ENCODE measurements around the gene PTX4. TPM values are rescaled to one million over a fixed set of nuclear protein-coding genes. Genes with fewer than 3 reads are reported as not detected.

Gene PTX4
- polyA plus RNA-seq, 3 donors = 0.19 TPM; not detected in 2

DNA sequence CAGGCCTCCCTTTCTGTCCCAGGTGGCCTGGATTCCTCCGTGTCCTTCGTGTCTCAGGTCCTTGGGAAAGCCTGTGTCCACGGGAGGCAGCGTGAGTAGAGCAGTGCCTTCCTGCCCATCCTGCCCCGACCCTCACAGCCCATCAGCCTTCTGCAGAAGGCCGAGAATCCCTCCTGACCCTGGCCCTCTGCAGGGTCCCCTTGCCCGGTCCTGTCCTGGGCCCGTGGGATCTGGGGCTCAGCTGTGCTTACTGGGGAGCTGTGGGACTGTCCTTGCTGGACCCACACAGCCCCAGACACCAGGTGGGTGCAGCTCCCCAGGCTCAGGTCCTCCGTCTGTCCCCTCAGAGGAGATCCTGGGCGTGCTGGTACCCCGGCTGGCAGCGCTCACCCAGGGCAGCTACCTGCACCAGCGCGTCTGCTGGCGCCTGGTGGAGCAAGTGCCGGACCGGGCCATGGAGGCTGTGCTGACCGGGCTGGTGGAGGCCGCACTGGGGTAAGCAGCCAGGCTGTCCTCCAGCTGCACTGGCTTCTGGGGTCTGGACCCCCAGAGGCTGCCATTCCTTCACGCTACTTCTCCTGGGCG is 8.4 kb upstream of the PTX4 start:
- Histone ChIP-seq H3K36me3 (replicated peaks in 1 of 2; ENCODE audit: control insufficient read depth in 1 of 2, insufficient read depth in 2 of 2, low read length in 2 of 2) (peaks cover 68 to 76% of the 10 kb centered on the region in 2 donors), H3K27me3 (ENCODE audit: control insufficient read depth in 2 of 2, insufficient read depth in 2 of 2, low read length in 2 of 2) (no peaks in the 10 kb centered on the region), H4K20me1 (ENCODE audit: insufficient read depth, low read length) (no peaks in the 10 kb centered on the region), H3K27ac (ENCODE audit: low read depth in 1 of 2, low read length in 2 of 2) (no peak overlapping the region), H2AFZ (ENCODE audit: insufficient read depth, low read depth, low read length, poor library complexity, severe bottlenecking) (no peak overlapping the region), H3K4me3 (replicated peaks in 1 of 3; ENCODE audit: low read depth in 2 of 3, low read length in 3 of 3) (no peak overlapping the region), H3K4me1 (ENCODE audit: control insufficient read depth in 1 of 2, insufficient read depth in 2 of 2, low read length in 2 of 2) (peaks cover 22 to 26% of the 10 kb centered on the region in 2 donors), H3K4me2 (replicated peaks; ENCODE audit: extremely low read depth, low read length, poor library complexity, severe bottlenecking) (no peak overlapping the region), H3K79me2 (ENCODE audit: insufficient read depth, low read length) (peaks cover 20% of the 10 kb centered on the region), H3K9me3 (replicated peaks in 1 of 2; ENCODE audit: control insufficient read depth in 1 of 2, insufficient read depth in 1 of 2, low read length in 2 of 2) (no peaks in the 10 kb centered on the region), H3K9ac (ENCODE audit: insufficient read depth, low read length, poor library complexity, severe bottlenecking) (no peak overlapping the region)
- H3K9me3 Mint-ChIP-seq = peaks cover 0 to 2% (median 0%) of the 10 kb centered on the region in 7 donors
- TF ChIP-seq, protein P1, sequence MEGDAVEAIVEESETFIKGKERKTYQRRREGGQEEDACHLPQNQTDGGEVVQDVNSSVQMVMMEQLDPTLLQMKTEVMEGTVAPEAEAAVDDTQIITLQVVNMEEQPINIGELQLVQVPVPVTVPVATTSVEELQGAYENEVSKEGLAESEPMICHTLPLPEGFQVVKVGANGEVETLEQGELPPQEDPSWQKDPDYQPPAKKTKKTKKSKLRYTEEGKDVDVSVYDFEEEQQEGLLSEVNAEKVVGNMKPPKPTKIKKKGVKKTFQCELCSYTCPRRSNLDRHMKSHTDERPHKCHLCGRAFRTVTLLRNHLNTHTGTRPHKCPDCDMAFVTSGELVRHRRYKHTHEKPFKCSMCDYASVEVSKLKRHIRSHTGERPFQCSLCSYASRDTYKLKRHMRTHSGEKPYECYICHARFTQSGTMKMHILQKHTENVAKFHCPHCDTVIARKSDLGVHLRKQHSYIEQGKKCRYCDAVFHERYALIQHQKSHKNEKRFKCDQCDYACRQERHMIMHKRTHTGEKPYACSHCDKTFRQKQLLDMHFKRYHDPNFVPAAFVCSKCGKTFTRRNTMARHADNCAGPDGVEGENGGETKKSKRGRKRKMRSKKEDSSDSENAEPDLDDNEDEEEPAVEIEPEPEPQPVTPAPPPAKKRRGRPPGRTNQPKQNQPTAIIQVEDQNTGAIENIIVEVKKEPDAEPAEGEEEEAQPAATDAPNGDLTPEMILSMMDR (IDR thresholded peaks at IDR 0.05) = no peak
- peaks cover 0 to 2% (median 0%) of the 10 kb centered on the region in 3 donors for H3K27me3 Mint-ChIP-seq (ENCODE audit: low read depth in 3 of 3)
- intact Hi-C loops (cut with micrococcal nuclease) = no loop called here
- H3K4me1 Mint-ChIP-seq = peaks cover 18% of the 10 kb centered on the region
- H3K36me3 Mint-ChIP-seq = peaks cover 32 to 63% of the 10 kb centered on the region in 2 donors
- 99% methylated on average over 21 of the region's 21 CpGs for WGBS (ENCODE audit: insufficient coverage)
- DNase-seq = no peak
- peak overlapping the region in 1 of 7 donors; percentile 14 for H3K27ac Mint-ChIP-seq
- no peak overlapping the region for H3K4me3 Mint-ChIP-seq

DNA sequence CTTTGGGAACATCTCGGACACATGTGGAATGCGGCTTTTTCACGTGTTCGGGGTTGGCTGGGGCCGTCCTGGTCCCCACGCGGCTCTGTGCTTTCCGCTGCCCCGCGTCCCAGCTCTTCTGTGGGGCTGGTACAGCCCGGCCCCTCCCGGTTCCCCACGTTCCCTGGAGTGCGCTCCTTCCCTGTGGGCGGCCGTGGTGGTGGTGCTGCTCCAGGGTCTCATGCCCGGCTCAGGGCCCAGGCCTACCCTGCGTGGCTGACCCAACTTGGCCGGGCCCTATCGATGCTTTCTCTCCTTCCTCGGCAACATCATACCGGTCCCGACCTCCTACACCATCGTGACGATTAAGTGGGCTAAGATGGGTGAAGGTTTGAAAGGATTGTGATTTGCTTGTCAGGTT is 7.7 kb upstream of the PTX4 start:
- Histone ChIP-seq H3K79me2 (ENCODE audit: insufficient read depth, low read length) (peaks cover 20% of the 10 kb centered on the region), H3K4me3 (replicated peaks in 1 of 3; ENCODE audit: low read depth in 2 of 3, low read length in 3 of 3) (no peak overlapping the region), H3K9me3 (replicated peaks in 1 of 2; ENCODE audit: control insufficient read depth in 1 of 2, insufficient read depth in 1 of 2, low read length in 2 of 2) (no peaks in the 10 kb centered on the region), H3K4me2 (replicated peaks; ENCODE audit: extremely low read depth, low read length, poor library complexity, severe bottlenecking) (no peak overlapping the region), H3K4me1 (ENCODE audit: control insufficient read depth in 1 of 2, insufficient read depth in 2 of 2, low read length in 2 of 2) (peaks cover 22 to 27% of the 10 kb centered on the region in 2 donors), H3K27me3 (ENCODE audit: control insufficient read depth in 2 of 2, insufficient read depth in 2 of 2, low read length in 2 of 2) (no peaks in the 10 kb centered on the region), H4K20me1 (ENCODE audit: insufficient read depth, low read length) (no peaks in the 10 kb centered on the region), H2AFZ (ENCODE audit: insufficient read depth, low read depth, low read length, poor library complexity, severe bottlenecking) (no peak overlapping the region), H3K9ac (ENCODE audit: insufficient read depth, low read length, poor library complexity, severe bottlenecking) (no peak overlapping the region), H3K36me3 (replicated peaks in 1 of 2; ENCODE audit: control insufficient read depth in 1 of 2, insufficient read depth in 2 of 2, low read length in 2 of 2) (peaks cover 61 to 69% of the 10 kb centered on the region in 2 donors), H3K27ac (ENCODE audit: low read depth in 1 of 2, low read length in 2 of 2) (no peak overlapping the region)
- TF ChIP-seq, protein P1 (IDR thresholded peaks at IDR 0.05) = no peak
- Mint-ChIP-seq H3K36me3 (peaks cover 28 to 58% of the 10 kb centered on the region in 2 donors), H3K9me3 (peaks cover 0 to 2% (median 0%) of the 10 kb centered on the region in 7 donors), H3K4me3 (no peak overlapping the region), H3K4me1 (peaks cover 19% of the 10 kb centered on the region), H3K27me3 (ENCODE audit: low read depth in 3 of 3) (peaks cover 0 to 2% (median 0%) of the 10 kb centered on the region in 3 donors), H3K27ac (peak overlapping the region in 1 of 7 donors; percentile 0)
- intact Hi-C loops (cut with micrococcal nuclease) = no loop called here
- no peak for DNase-seq
- WGBS (ENCODE audit: insufficient coverage) = 92% methylated on average over 24 of the region's 25 CpGs

Measured in CD14-positive monocyte (primary cell).